ENCODE results near the gene NGRN. TPM values are rescaled to one million over a fixed set of nuclear protein-coding genes. Genes with fewer than 3 reads are reported as not detected.

Gene NGRN
- total and polyA plus RNA-seq, 2 donors (not counting 1 experiment from before 2014, with no cell fraction given), result 55.3 to 96.1 TPM

GRCh38 chr15:90306560-90306959, 41.1 kb downstream of the NGRN start:
- Histone ChIP-seq H3K9ac (ENCODE audit: insufficient read depth, low read length) (no peak overlapping the region), H3K79me2 (ENCODE audit: control insufficient read depth, insufficient read depth, low read length) (no peaks in the 10 kb centered on the region), H3K4me2 (ENCODE audit: extremely low read depth, insufficient read depth, low read length) (no peak overlapping the region), H2AFZ (ENCODE audit: low read length) (no peak overlapping the region), H3K4me3 (replicated peaks in 1 of 4; ENCODE audit: control extremely low read depth in 1 of 4, insufficient read depth in 1 of 4, low read depth in 3 of 4, low read length in 4 of 4) (no peak overlapping the region), H3K9me3 (ENCODE audit: control insufficient read depth, insufficient read depth, low read depth, low read length) (no peaks in the 10 kb centered on the region), H4K20me1 (ENCODE audit: control insufficient read depth, extremely low read depth, insufficient read depth, low read length) (no peaks in the 10 kb centered on the region), H3K36me3 (ENCODE audit: control insufficient read depth, insufficient read depth, low read length) (no peaks in the 10 kb centered on the region), H3K4me1 (ENCODE audit: control insufficient read depth, extremely low read depth, insufficient read depth, low read length) (no peaks in the 10 kb centered on the region), H3K27ac (ENCODE audit: insufficient read depth, low read length) (no peak overlapping the region), H3K27me3 (ENCODE audit: control insufficient read depth, insufficient read depth, low read length) (no peaks in the 10 kb centered on the region)
- TF ChIP-seq, protein P1, sequence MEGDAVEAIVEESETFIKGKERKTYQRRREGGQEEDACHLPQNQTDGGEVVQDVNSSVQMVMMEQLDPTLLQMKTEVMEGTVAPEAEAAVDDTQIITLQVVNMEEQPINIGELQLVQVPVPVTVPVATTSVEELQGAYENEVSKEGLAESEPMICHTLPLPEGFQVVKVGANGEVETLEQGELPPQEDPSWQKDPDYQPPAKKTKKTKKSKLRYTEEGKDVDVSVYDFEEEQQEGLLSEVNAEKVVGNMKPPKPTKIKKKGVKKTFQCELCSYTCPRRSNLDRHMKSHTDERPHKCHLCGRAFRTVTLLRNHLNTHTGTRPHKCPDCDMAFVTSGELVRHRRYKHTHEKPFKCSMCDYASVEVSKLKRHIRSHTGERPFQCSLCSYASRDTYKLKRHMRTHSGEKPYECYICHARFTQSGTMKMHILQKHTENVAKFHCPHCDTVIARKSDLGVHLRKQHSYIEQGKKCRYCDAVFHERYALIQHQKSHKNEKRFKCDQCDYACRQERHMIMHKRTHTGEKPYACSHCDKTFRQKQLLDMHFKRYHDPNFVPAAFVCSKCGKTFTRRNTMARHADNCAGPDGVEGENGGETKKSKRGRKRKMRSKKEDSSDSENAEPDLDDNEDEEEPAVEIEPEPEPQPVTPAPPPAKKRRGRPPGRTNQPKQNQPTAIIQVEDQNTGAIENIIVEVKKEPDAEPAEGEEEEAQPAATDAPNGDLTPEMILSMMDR (conservative IDR thresholded peaks at IDR 0.05 in 1 of 2, IDR thresholded peaks at IDR 0.05 in 1 of 2; ENCODE audit: low read depth in 1 of 2, low read length in 2 of 2), result no peak
- no peak for TF ChIP-seq EZH2 (IDR thresholded peaks at IDR 0.05; ENCODE audit: low read length, missing control alignments)
- DNase-seq (ENCODE audit: low read depth in 2 of 2), result no peak

DNA sequence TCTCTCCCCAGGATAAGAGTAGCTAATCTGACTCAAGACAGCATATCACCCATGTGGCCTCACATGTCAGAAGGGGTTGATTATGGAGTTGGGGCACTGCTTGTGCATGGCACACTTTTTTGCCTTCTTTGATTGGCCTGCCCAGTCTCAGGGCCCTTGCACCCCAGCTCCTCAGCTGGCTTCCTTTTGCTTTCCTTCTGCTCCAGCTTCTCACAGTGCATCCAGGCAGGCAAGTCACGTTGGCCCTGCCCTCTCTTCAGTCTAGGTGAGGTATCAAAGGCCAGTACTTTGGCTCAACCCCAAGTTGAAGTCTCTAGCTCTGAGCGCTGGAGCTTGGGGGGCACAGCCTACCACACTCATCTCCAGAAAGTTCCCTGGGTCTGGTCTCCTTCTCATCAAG, 42.2 kb downstream of the NGRN start:
- no peak overlapping the region for H3K4me3 ChIP-seq (replicated peaks in 1 of 4; ENCODE audit: control extremely low read depth in 1 of 4, insufficient read depth in 1 of 4, low read depth in 3 of 4, low read length in 4 of 4)
- TF ChIP-seq EZH2 (IDR thresholded peaks at IDR 0.05; ENCODE audit: low read length, missing control alignments), result no peak
- TF ChIP-seq, protein P1 (conservative IDR thresholded peaks at IDR 0.05 in 1 of 2, IDR thresholded peaks at IDR 0.05 in 1 of 2; ENCODE audit: low read depth in 1 of 2, low read length in 2 of 2), result no peak
- no peaks in the 10 kb centered on the region for H4K20me1 ChIP-seq (ENCODE audit: control insufficient read depth, extremely low read depth, insufficient read depth, low read length)
- H3K27ac ChIP-seq (ENCODE audit: insufficient read depth, low read length), result no peak overlapping the region
- no peak overlapping the region for H3K9ac ChIP-seq (ENCODE audit: insufficient read depth, low read length)
- no peaks in the 10 kb centered on the region for H3K4me1 ChIP-seq (ENCODE audit: control insufficient read depth, extremely low read depth, insufficient read depth, low read length)
- DNase-seq (ENCODE audit: low read depth in 2 of 2), result no peak
- H3K27me3 ChIP-seq (ENCODE audit: control insufficient read depth, insufficient read depth, low read length), result no peaks in the 10 kb centered on the region
- no peak overlapping the region for H3K4me2 ChIP-seq (ENCODE audit: extremely low read depth, insufficient read depth, low read length)
- H3K79me2 ChIP-seq (ENCODE audit: control insufficient read depth, insufficient read depth, low read length), result no peaks in the 10 kb centered on the region
- no peaks in the 10 kb centered on the region for H3K36me3 ChIP-seq (ENCODE audit: control insufficient read depth, insufficient read depth, low read length)
- H3K9me3 ChIP-seq (ENCODE audit: control insufficient read depth, insufficient read depth, low read depth, low read length), result no peaks in the 10 kb centered on the region
- no peak overlapping the region for H2AFZ ChIP-seq (ENCODE audit: low read length)

DNA sequence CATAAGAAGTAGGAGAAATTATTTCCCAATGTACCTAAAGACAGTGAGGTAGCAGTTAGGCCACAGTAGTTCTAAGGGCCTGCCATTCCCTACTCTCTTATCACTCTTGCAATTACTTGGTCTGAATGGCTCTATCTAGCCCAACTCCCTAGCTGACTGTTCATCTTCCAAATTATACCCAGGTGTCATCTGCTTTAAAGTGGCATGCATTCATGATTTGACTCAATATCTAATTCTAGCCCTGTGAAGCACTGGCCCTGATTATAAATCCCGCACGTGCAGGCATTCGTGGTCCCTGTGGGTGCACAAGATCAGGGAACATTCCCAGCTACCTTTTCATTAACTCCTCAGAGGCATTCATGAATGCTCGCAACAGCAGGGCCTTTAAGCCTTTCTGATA, 43.5 kb downstream of the NGRN start:
- no peak for TF ChIP-seq EZH2 (IDR thresholded peaks at IDR 0.05; ENCODE audit: low read length, missing control alignments)
- TF ChIP-seq, protein P1 (conservative IDR thresholded peaks at IDR 0.05 in 1 of 2, IDR thresholded peaks at IDR 0.05 in 1 of 2; ENCODE audit: low read depth in 1 of 2, low read length in 2 of 2), result no peak
- H3K79me2 ChIP-seq (ENCODE audit: control insufficient read depth, insufficient read depth, low read length), result no peaks in the 10 kb centered on the region
- H3K4me1 ChIP-seq (ENCODE audit: control insufficient read depth, extremely low read depth, insufficient read depth, low read length), result no peaks in the 10 kb centered on the region
- H3K4me3 ChIP-seq (replicated peaks in 1 of 4; ENCODE audit: control extremely low read depth in 1 of 4, insufficient read depth in 1 of 4, low read depth in 3 of 4, low read length in 4 of 4), result no peak overlapping the region
- H3K27me3 ChIP-seq (ENCODE audit: control insufficient read depth, insufficient read depth, low read length), result no peaks in the 10 kb centered on the region
- DNase-seq (ENCODE audit: low read depth in 2 of 2), result no peak
- no peak overlapping the region for H2AFZ ChIP-seq (ENCODE audit: low read length)
- H3K4me2 ChIP-seq (ENCODE audit: extremely low read depth, insufficient read depth, low read length), result no peak overlapping the region
- H3K27ac ChIP-seq (ENCODE audit: insufficient read depth, low read length), result no peak overlapping the region
- no peak overlapping the region for H3K9ac ChIP-seq (ENCODE audit: insufficient read depth, low read length)
- H3K36me3 ChIP-seq (ENCODE audit: control insufficient read depth, insufficient read depth, low read length), result no peaks in the 10 kb centered on the region
- no peaks in the 10 kb centered on the region for H4K20me1 ChIP-seq (ENCODE audit: control insufficient read depth, extremely low read depth, insufficient read depth, low read length)
- no peaks in the 10 kb centered on the region for H3K9me3 ChIP-seq (ENCODE audit: control insufficient read depth, insufficient read depth, low read depth, low read length)

All from fibroblast of lung (primary cell).